ENCODE measurements around the gene SHC1.

Gene SHC1

GRCh38 chr1:155009742-155010141 is 39.2 kb upstream of the SHC1 start:
- peaks cover 22% of the 10 kb centered on the region for H3K36me3 ChIP-seq
- no peak for TF ChIP-seq CTCF (IDR thresholded peaks at IDR 0.05; ENCODE audit: low read depth, low read length)
- H3K9me3 ChIP-seq (ENCODE audit: severe bottlenecking) = no peaks in the 10 kb centered on the region
- H3K27ac ChIP-seq = peak overlapping the region; percentile 86
- H3K27me3 ChIP-seq (ENCODE audit: insufficient read depth, low read depth, severe bottlenecking) = no peaks in the 10 kb centered on the region
- peak; percentile 28 for DNase-seq
- H3K4me3 ChIP-seq (ENCODE audit: low read depth, low read length) = no peak overlapping the region

GRCh38 chr1:155009221-155009711 is 38.7 kb upstream of the SHC1 start:
- DNase-seq = peak; percentile 37
- Histone ChIP-seq H3K9me3 (ENCODE audit: severe bottlenecking) (no peaks in the 10 kb centered on the region), H3K27me3 (ENCODE audit: insufficient read depth, low read depth, severe bottlenecking) (no peaks in the 10 kb centered on the region), H3K36me3 (peaks cover 21% of the 10 kb centered on the region), H3K4me3 (ENCODE audit: low read depth, low read length) (peak overlapping the region; percentile 41), H3K27ac (peak overlapping the region; percentile 86)
- no peak for TF ChIP-seq CTCF (IDR thresholded peaks at IDR 0.05; ENCODE audit: low read depth, low read length)

GRCh38 chr1:155008015-155008941 is 37.7 kb upstream of the SHC1 start:
- H3K36me3 ChIP-seq = peaks cover 17% of the 10 kb centered on the region
- DNase-seq = peak; percentile 93
- no peaks in the 10 kb centered on the region for H3K27me3 ChIP-seq (ENCODE audit: insufficient read depth, low read depth, severe bottlenecking)
- no peaks in the 10 kb centered on the region for H3K9me3 ChIP-seq (ENCODE audit: severe bottlenecking)
- peak overlapping the region; percentile 41 for H3K4me3 ChIP-seq (ENCODE audit: low read depth, low read length)
- 0 out of 2 replicates have a peak, but pooled peaks have one; percentile 0 for TF ChIP-seq CTCF (IDR thresholded peaks at IDR 0.05; ENCODE audit: low read depth, low read length)
- peak overlapping the region; percentile 86 for H3K27ac ChIP-seq

GRCh38 chr1:155007251-155007828 is 36.8 kb upstream of the SHC1 start:
- Histone ChIP-seq H3K27ac (peak overlapping the region; percentile 86), H3K36me3 (peaks cover 17% of the 10 kb centered on the region), H3K27me3 (ENCODE audit: insufficient read depth, low read depth, severe bottlenecking) (no peaks in the 10 kb centered on the region), H3K4me3 (ENCODE audit: low read depth, low read length) (no peak overlapping the region), H3K9me3 (ENCODE audit: severe bottlenecking) (no peaks in the 10 kb centered on the region)
- TF ChIP-seq CTCF (IDR thresholded peaks at IDR 0.05; ENCODE audit: low read depth, low read length) = no peak
- peak; percentile 32 for DNase-seq

- no peak overlapping the region for H3K27ac ChIP-seq
- H3K4me3 ChIP-seq (ENCODE audit: low read depth, low read length) = no peak overlapping the region
- peak; percentile 51 for DNase-seq
- H3K36me3 ChIP-seq = peaks cover 17% of the 10 kb centered on the region
- no peak for TF ChIP-seq CTCF (IDR thresholded peaks at IDR 0.05; ENCODE audit: low read depth, low read length)
- no peaks in the 10 kb centered on the region for H3K27me3 ChIP-seq (ENCODE audit: insufficient read depth, low read depth, severe bottlenecking)
- no peaks in the 10 kb centered on the region for H3K9me3 ChIP-seq (ENCODE audit: severe bottlenecking)
Measured at GRCh38 chr1:155006601-155007101, 36.1 kb upstream of the SHC1 start.
